NCI-H1048 (cell line): ENCODE measurements around the gene TNFRSF4.
"Not testable (repeated sequence)": the region's sequence is repeated elsewhere in the genome, so short reads cannot be mapped to it uniquely, and the experiment has no call there.

ENCODE experiments used
- DNase-seq: peaks from one replicate; lab custom pipeline; 2025; lab: John Stamatoyannopoulos, UW

TNFRSF4 gene

GRCh38 chr1:1182491-1183220 lies 31.3 kb downstream of the TNFRSF4 start:
- DNase-seq = no peak

DNA sequence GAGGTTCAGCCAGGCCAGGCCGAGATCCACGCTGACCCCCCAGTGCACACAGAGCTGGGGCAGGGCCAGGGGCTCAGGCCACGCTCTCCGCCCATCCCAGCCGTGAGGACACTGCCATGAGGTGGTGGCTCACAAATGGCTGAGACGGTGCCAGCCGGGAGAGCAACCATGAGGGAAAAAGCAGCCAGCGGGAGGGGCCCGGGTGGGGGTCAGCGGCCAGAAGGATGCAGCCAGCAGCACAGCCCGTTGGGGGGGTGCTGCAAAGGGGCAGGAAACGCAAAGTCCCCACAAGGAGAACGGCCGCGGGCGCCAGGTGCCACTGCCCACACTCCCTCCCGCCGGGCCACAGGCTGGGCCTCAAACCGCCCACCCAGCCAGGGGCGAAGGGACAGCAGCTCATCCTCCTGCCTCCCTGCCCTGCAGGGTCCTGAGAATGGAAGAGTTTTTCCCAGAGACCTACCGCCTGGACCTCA lies 32.0 kb downstream of the TNFRSF4 start:
- no peak for DNase-seq

GRCh38 chr1:1181129-1181937 lies 32.6 kb downstream of the TNFRSF4 start:
- DNase-seq = no peak

- DNase-seq = no peak
These were observed 33.7 kb downstream of the TNFRSF4 start for GRCh38 chr1:1179983-1180861.

- no peak for DNase-seq
These were observed 34.5 kb downstream of the TNFRSF4 start for GRCh38 chr1:1179346-1179982.

DNA sequence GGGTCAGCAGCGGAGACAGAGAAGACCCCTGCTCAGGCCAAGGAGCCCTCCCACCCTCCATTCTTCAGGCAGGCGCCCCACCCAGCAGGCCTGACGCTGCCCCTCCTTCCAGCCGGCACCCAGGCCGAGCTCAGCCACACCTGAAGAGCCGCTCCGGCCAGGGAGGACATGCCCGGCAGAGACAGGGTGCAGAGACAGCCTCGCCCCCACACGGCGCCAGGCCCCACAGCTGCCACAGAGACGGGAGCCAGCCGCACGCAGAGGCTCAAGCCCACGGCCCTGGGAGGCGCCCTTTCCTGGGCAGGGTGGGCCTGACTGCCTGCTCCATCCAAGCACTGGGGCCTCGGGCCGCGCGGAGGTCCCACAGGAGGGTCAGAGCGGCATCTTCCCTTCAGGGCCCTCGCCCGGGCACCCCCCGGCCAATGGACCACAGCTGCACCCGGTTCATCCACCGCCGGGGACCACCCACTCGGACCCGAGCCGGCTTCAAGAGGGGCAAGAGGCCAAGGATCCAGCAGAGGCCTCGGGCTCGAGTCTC lies 35.1 kb downstream of the TNFRSF4 start:
- DNase-seq = no peak

DNA sequence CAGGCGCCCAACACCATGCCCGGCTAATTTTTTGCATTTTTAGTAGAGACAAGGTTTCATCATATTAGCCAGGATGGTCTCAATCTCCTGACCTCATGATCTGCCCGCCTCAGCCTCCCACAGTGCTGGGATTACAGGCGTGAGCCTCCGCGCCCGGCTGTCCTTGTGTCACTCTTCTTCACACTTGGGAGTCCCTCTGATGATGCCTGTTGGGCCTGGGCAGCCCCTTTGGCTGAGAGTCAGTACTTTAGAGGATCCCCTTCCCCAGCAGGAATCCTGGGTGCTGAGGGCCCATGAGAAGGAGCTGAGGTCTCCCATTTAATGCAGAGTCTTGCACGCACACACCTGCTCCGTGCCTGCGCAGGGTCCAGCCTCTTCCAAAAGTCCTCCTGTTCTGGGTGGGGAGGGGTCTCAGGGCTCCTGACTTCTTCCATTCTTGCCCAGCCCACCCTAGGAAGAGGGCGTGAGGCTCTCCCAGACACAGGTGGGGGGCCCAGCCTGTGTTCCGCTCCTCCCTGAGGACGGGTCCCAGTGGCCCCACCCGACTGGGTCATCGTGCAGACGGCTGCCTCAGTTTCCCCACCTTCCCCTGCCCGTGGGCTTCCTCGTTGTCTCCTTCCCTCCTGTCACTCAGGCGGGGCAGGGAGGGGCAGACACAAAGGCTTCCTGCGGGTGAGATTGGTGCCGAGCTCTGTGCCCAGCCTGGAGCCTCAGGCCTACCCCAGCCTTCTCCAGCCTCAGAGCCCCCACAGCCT lies 36.3 kb downstream of the TNFRSF4 start:
- no peak for DNase-seq

GRCh38 chr1:1176931-1177330 lies 37.0 kb downstream of the TNFRSF4 start:
- no peak for DNase-seq

DNA sequence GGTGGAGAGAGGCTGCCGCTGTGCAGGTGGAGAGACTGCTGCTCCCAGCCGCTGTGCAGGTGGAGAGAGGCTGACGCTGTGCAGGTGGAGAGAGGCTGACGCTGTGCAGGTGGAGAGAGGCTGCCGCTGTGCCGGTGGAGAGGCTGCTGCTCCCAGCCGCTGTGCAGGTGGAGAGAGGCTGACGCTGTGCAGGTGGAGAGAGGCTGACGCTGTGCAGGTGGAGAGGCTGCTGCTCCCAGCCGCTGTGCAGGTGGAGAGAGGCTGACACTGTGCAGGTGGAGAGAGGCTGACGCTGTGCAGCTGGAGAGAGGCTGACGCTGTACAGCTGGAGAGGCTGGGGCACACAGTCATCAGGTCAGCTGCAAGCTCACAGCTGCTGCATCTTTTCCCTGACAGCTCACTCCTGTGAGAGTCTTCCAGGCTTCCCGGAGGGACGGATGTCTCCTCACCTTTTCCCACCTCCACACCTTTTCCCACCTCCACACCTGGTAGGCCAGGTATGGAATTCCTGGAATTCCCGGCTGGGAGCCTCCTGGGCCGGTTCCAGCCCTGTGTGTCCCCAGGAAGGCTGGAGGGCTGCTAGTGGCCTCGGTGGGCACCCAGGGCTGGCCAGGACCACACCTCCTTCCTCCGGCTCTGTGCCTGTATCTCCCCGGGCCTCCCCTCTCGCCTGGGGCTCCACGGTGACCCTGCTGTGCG lies 37.7 kb downstream of the TNFRSF4 start:
- DNase-seq = not testable (repeated sequence)

DNA sequence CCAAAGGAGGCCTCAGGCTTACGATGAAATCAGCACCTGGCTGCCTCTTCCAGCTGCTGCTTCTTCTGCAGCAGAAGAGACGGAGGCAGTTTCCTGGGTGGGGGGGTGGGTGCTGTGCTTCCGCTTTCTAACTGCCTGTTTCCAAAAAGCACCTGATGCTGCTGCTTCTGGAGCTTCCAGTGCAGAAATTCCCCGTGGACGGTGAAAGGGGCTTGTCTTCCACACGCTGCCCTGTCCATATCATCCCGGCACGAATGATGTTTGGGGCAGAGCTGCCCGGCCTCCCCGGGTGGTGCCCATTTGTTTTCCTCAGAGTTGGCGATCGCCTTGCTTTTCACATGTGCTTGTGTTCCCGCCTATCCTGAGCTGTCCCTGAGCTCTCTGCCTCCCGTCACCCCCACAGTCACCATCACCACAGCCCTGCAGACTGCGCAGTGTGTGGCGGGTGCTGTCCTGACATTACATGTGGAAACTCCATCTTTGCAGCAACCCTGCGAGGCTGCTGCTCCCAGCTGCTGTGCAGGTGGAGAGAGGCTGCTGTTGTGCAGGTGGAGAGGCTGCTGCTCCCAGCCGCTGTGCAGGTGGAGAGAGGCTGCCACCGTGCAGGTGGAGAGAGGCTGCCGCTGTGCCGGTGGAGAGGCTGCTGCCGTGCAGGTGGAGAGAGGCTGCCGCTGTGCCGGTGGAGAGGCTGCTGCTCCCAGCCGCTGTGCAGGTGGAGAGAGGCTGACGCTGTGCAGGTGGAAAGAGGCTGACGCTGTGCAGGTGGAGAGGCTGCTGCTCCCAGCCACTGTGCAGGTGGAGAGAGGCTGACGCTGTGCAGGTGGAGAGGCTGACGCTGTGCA lies 38.5 kb downstream of the TNFRSF4 start:
- no peak for DNase-seq

DNA sequence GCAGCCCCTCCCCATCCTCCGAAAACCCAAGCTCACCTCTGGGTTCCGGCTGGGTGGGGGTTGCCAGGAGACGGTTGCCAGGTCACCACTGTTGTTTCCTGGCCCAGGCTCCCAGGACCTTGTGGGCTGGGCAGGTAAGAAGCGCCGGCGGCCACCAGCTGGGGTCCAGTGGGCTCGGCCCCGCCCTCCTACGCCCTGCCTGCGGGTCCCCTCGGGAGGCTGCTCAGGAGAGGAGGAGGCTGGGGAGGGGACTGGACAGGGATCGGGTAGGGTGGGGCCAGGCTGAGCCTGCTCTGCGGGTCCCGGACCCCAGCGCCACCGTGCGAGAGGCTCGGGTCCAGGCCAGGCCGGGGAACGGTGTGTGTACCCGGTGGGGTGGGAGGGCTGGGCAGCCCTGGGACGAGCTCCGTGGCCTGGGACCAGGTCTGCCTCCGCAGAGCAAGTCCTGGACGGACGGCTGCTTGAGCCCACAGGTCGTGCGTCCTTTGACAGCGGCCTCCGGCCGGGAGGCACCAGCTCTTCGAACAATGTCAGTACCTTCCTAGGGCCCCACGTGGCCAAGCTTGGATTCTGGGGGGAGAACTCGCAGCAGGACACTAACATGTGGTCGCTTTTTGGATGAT lies 40.0 kb downstream of the TNFRSF4 start, which contains the start of gene TTLL10:
Gene TTLL10, plus strand, starts transcription at position 88 of the 623 bp plus-strand sequence. CDS start 5,336 bp downstream, outside the sequence.
- no peak for DNase-seq

DNA sequence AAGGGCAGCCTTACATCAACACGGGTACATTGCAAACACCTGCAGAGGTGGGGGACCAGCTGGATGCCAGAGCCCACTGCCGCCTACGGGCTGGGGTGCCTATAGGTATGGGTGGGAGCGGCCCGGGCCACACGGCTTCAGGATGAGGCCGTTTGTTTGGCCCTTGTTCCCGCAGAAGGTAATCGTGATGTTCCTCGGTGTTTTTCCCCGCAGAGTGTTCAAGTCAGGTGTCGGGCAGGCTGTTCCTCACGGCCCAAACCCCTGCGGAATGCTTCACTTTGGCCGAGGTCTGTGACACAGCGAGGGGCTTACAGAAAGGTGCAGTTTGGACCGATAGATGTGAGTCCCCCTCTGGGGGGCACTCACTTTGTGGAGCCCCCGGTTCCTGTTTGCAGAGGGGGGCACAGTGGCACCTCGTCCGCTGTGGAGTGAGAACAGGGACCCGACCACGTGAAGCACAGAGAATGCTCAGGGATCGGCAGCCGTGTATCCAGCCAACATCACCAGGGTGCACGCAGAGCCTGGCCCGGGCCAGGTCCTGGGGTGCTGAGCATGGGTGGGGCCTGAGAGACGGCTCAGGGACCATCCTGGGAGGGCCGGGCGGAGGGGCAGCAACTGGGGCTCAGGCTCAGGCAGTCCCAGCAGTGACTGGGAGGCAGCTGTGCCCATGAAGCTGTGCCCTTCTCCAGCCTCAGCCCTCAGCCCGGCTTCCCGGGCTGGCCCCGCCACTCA lies 40.7 kb downstream of the TNFRSF4 start:
- no peak for DNase-seq

GRCh38 chr1:1171546-1172340 lies 42.2 kb downstream of the TNFRSF4 start:
- DNase-seq = no peak

GRCh38 chr1:1171161-1171545 lies 42.8 kb downstream of the TNFRSF4 start:
- no peak for DNase-seq

DNA sequence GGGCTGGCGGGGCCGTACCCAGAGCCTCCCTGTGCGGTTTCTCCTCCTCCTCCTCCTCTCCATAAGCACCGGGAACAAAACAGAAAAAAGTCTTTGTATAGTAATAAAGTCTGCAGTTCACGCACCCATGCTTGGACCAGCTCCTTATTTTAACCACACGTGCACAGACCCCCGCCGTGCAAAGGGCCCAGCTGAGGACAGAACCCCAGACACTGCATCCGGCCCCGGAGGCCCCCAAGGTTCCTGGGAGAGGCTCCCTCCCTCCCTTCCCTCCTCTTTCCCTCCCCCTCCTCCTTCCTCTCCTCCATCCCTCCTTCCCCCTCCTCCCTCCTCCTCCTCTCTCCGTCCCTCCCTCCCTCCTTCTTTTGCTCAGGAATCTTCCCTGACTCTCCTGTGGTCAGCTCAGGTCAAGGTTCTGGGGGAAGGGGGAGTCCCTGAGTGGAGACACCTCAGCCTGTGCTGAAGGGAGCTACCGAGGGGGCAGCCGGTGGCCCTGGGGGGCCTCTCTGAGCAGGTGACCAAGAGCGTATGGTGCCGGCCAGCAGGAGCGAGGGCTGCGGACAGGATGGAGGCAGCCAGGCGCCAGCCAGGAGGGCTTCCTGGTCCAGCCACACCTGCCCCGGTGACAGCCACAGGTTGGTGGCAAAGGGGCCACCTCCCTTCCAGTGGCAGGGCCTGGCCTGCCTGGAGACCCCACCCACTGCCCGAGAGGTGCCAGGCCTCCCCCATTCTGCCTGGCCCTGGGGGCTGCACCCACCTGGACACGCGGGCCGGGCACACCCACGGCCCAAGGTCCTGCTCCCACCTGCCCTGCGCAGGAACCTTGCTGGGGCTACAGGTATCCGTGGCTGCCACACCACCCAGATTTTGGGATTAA lies 43.5 kb downstream of the TNFRSF4 start:
- DNase-seq = no peak
